OCI-M1 (cell line): Measurements from ENCODE around the gene IL19.
A peak's percentile ranks its signal among the peaks of the same experiment; 100 is the strongest.
"Not testable (repeated sequence)": the region's sequence is repeated elsewhere in the genome, so short reads cannot be mapped to it uniquely, and the experiment has no call there.

Experiments used
- DNase-seq: peaks from one replicate; lab custom pipeline; 2025; lab: John Stamatoyannopoulos, UW

Gene IL19

DNA sequence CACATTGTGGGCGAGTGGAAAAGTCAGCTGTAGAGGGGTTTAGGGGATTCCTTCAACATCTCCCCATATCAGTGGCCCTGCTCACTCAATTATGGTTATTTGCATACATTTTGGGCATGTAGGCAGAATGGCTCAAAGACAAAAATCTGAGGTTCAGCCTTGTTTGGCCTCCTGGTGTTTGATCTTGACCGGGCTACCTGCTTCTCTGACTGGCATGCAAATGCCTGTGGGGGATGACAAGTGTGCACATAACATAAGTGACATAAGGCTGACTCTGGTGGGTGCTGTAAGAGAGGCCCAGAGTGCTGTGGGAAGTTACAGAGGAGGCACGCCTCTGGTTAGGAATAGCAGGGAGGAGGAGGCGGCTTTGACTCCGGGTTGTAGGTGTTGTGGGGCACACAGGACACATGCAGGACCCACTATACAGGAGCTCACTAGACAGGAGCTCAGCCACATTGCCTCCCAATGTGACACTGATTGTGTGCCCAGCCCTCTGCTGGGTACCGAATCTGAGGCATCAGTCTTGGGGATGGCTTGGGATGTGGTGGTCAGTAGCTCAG, 29.4 kb upstream of the IL19 start:
- DNase-seq = no peak

DNA sequence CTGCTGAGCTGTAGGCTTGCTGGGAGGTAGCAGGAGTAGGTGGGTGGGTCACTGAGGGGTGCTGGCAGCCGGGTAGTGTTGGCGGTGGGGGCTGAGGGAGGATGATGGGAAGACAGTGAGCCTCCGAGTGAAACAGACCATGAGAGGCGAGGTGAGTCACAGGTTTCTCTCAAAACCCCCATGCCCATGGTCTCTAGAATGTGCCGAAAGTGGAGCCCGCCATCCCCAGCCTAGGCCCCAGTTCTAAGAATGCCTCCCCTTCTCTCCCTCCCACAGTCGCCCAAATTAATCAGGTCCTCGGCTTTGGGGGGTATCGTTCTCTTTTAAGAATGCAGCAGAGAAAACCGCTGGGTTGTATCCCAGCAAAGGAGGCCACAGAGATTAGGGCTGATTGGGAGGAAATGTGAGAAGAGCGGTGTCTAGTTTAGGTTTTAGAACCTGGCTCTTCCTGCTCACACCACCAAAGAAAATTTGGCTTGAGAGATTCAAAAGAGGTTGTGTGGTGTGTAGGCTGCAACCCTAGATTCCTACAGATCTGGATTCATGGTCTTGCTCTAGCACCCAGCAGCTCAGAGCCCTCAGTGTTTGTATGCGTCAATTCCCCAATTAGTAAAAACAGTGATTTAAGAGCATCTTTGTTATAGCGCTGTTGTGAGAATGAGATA, 27.7 kb upstream of the IL19 start:
- DNase-seq = no peak

DNA sequence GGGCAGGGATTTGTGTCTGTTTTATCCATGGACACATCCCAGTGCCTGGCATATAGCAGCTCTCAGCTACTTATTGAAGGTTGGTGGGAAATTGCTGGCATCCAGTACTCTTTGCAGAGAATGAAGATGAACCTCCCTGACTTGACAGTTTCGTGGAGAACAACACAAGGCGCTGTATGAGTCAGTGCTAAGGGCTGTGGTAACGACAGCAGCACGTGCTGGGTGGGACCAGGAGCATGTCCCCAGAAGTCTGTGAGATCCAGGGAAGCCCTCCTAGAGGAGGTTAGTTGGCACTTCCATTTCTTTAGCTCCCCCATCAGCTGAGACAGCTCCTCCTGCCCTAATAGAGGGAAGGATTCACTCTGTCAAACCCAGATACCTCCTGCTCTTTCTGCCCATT, 25.9 kb upstream of the IL19 start:
- DNase-seq = no peak

DNA sequence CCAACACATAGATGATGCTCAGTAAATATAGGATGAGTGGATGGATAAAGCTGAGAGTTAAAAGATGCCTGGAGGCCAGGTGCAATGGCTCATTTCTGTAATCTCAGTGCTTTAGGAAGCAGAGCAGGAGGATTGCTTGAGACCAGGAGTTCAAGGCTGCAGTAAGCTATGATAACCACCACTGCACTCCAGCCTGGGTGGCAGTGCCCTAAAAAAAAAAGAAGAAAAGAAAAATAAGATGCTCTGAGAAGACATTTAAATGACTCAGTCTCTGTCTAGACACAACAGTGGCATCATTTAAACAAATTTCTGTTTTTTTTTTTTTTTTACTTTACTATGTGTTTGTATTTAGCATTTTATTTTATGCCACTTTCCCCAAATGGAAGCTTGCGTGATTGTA, 25.3 kb upstream of the IL19 start:
- no peak for DNase-seq

DNA sequence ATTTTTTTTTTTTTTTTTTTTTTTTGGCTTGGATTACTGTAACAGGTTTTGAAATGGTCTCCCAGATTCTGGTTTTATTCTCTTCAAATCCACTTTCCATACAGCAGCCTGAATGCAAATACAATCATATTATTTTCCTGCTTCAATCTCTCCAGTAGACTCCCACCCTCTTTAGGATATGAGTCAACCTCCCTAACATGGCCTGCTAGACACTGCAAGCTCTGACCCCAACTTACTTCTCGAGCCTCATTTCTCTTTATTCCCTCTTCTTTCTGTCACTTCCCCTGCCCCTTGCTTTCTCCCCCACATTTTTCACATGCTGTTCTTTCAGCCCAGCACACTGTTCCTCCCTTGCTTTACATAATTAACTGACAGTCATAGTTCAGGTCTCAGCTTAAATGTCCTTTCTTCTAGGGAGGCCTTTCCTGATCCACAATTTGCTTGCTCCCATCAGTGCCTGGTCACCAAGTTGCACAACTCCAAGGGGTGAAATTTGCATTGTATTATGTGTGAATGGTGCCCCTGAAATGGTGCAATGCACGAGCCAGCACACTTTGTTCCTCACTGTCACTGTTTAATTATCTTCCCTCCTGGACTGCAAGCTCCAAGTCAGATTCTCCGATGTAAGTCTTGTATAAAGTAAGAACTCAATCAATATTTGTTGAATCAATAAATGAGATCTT, 22.1 kb upstream of the IL19 start:
- no peak for DNase-seq

DNA sequence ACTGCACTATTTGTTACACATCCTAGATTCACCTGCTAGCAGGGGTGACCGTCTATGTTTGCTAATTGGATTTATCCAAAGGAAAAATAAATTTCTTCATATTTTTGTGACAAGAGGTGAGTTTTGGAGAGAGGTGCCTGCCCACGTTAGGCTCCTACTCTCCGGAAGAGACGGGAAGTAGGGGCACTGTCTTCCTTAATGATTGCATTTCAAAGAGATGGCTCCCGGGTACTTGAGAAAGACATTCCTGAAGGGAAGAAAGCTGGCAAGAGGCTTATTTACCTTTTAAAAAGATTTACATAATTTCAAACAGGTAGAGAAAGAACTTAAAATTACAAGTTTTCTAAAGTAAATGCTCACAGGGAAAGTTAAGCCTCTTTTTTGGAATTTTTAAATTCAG, 18.7 kb upstream of the IL19 start:
- DNase-seq = no peak

- DNase-seq = no peak
These were observed 18.1 kb upstream of the IL19 start for GRCh38 chr1:206752481-206752880.

DNA sequence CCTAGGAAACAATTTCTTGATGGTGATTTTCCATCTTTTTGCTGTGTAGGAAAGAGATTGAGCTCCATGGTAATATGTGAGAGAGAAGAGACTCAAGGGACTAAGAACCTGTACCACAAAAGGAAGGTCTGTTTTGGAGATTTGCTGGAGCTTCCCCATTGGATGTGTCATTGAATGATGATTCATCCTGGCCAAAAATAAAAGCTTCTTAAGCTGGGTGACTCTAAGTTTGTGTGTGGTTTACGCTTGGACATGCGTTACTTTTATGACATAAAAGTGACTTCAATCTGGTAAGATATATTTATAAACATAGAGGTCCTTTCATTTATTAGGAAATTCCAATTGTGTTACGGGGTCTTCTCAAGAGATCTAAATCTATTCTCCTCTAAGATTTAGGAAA, 17.4 kb upstream of the IL19 start:
- DNase-seq = no peak

DNA sequence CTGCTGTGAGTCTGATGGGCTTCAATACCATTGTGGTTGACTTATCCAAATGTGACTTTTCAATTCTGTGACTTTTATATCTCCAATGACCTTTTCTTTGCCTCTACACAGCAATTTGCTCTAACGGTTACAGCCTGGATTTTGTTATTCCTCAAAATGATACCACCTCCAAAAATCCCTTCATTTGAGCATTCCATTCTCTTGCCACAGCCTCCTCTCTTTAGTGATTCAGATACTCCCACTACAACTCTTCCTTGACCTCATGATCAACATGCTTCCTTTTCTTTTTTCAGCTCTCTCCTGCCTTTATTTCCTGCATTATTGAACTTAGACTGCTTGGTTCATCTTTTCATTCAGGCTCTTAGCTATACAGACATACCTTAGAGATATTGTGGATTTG, 16.6 kb upstream of the IL19 start:
- no peak for DNase-seq

- DNase-seq = no peak
These were observed 12.9 kb upstream of the IL19 start for GRCh38 chr1:206757524-206758266.

GRCh38 chr1:206760590-206760989, 10.0 kb upstream of the IL19 start:
- DNase-seq = no peak

DNA sequence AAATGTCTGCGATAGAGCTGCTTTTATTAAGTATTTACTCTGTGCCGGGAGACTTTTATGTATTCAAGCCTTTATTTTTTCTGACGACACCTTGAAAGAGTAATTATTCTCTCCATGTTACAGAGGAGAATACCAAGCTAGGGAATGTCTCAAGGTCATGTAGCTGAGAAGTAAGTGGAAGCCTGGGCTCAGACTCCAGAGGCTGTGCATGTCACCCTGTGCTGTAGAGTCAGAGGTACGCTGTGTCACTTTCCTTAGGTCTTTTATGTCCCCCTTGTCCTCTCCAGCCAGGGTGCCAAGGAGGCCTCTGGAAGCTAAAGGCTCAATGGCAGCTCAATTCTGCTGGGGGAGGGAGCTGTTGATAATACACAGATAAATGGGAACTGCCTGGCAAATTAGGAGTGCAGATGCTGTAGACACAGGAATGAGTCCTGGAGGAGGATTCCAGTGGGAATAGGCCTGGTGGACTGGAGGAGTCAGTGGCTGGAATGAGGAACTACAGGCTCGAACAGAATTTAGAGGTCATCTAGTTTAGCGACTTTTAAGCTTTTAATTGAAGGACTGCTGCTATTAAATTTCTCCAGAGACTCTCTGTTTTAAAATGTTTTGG, 9.3 kb upstream of the IL19 start:
- no peak for DNase-seq

- not testable (repeated sequence) for DNase-seq
These were observed 7.7 kb upstream of the IL19 start for GRCh38 chr1:206762741-206763364.

DNA sequence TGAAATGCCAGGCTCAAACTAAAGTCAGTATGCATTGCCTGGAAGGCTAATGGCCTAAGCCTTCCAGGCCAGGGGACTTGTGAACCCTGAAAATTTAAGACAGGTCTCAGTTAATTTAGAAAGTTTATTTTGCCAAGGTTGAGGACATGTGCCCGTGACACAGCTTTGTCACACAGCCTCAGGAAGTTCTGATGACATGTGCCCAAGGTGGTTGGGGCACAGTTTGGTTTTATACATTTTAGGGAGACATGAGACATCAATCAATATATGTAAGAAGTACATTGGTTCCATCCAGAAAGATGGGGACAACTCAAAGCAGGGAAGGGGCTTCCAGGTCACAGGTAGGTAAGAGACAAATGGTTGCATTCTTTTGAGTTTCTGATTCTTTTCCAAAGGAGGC, 4.8 kb upstream of the IL19 start:
- DNase-seq = peak; percentile 57

DNA sequence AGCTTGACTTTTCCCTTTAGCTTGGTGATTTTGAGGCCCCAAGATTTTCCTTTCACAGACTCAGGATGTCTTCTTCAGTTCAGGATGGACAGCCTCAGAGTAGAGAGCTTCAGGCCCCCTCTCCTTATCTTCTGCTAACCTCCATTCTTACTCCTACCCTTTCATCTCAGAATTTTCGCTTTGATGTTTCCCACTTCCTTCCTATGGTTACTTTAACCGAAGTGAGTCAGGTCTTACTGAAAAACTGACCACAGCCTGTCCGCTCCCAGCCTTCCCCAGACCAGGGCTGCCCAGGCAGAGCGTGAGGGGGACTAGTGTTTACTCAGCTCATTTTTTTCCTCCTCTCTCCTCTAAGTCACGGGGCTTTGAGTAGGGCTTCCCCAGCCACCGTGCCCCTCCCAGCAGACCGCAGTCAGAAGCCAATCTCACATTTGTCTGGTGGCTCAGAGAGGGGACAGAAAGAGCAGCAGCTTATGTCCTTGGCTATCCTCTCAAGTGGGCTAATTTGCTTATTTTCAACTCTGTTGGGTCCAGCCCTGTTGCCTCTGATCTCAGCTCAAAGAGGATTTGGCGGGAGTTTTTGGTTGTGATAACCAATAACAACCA, 4.2 kb upstream of the IL19 start:
- peak; percentile 99 for DNase-seq

- peak; percentile 27 for DNase-seq
These were observed 1.9 kb upstream of the IL19 start for GRCh38 chr1:206768472-206769303.

- no peak for DNase-seq
These were observed 1.3 kb upstream of the IL19 start for GRCh38 chr1:206769304-206769731.

DNA sequence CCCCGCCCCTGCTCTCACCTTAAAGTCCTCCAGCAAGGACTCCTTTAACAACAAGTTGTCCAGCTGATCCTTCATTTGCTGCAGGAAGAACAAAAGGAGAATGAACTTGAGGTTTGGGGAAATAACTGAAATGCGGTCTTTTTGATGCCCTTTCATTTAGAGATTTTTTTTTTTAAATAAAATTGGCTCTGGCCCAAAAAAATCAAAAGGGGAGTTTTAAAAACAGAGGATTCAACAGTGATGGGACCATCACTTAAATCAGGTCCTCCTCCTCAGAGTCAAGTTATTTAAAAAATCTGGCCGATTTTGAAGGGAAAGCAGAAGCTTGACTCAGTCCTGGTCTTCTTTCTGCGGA, 742 bp downstream of the IL19 start:
- no peak for DNase-seq

- DNase-seq = no peak
These were observed 1.8 kb downstream of the IL19 start, which contains the start of gene IL10 for GRCh38 chr1:206772243-206772937. Gene IL10, minus strand, starts transcription at chr1:206772494. Its CDS starts 59 bp downstream, at chr1:206772435.

DNA sequence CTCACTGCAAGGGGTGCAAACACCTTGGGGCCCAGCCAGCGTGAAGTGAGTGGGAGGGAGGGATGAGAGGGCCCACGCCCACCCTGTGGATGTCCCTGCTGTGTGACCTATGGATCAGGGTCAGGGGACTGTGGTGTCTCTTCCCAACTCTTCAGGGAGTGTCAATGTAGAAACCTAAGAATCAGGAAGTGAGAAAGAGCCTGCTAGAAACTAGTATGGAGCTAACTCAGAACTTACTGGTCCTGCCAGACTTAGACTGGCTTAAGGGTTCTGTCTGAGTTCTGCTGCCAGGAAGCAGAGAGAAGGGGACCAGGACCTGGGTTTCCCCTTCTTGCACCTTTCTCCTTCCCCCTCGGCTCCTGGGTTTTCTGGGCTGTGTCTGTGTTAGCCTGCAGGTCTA, 3.5 kb downstream of the IL19 start:
- DNase-seq = no peak
